HTR-8/SVneo (cell line): ENCODE results near the gene CD80.
"Not testable (repeated sequence)": the region's sequence is repeated elsewhere in the genome, so short reads cannot be mapped to it uniquely, and the experiment has no call there.

Source experiments
- DNase-seq: peaks from one replicate; pipeline ENCODE4 v3.0.0; 2011; ENCODE audit warnings: low spot score, mixed read lengths; ENCODE audit not compliant: insufficient read length
- FAIRE-seq: peaks from 2 replicates; lab custom pipeline; 2011; peaks lifted over from hg19 to GRCh38; lab: Jason Lieb, UNC

CD80 gene

GRCh38 chr3:119585208-119585607, 25.8 kb upstream of the CD80 start:
- no peak for FAIRE-seq
- no peak for DNase-seq

DNA sequence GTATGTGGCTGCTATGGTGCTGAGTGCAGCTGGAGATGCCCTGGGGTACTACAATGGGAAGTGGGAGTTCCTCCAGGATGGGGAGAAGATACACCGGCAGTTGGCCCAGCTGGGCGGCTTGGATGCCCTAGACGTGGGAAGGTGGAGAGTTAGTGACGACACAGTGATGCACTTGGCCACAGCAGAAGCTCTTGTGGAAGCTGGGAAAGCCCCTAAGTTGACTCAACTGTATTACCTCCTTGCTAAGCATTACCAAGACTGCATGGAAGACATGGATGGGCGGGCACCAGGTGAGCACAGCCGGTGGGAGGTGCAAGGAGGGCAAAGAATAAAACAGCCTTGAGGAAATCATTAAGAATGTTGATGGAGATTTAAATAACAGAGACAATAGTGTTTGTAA, 22.8 kb upstream of the CD80 start:
- FAIRE-seq (no peak), DNase-seq (no peak)

DNA sequence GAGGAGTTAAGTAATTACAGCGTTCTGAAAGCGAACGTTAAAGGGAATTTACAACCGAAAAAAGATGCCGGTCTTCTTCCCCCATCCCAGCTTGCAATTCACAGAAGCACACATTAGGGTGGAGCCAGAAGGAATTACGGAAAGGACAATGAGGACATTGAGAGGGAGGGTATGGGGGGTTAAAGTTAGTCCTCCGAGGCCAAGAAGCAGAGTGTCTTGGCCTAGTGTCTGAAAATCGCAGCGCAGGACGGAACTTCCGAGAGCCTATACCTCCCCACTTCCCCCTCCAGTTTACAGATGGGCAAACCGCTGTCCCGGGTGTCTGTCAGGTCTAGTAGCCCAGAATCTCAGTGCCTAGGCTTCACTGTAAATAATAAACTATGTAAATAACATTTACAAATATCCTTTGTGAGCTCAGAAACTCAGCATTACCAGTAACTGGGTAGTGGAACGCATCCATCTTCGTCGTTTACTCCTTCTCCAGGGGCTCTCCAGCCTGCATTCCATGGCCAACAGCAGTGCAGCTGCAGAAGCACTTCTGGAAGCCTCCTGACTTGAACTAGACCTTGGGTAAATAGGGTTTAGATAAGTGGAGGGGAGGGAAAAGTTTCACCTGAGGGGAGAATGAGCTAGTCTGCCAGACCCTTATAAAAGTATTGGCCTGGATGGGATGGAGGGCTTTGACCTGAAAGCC, 20.8 kb upstream of the CD80 start:
- no peak for DNase-seq
- FAIRE-seq: no peak

DNA sequence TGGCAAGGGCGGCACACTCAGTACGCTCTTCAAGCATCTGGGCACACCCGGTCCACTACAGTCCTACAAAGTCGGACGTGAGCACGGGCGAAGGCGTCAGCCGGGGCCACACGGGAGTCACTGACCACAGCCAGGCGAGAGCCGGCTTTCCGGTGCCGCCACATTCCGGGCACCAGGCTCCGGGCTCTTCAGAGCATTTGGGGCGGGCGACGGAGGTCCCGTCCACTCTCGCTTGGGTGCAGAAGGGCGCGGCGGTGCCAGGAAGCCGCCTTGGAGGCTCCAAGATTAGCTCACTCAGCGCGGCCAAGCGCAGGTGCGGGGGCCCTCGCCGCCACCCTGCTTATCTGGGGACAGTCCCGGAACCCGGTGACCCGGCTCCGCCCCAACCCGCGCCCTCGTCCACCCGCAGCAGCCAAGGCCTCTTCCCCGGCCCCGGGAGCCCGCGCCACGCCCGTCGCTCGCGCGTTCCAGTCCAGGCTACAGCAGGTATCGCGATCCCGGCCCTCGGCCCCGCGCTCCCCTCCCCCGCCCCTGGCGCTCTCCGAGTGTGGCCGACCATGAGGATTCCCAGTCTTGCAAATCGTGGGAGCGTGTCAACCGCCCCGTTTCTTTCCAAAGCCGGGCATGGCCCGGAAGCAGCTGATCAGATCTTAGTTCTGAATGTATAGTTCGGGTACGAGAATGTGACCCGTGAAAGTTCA, 20.1 kb upstream of the CD80 start, which contains the start of gene ADPRH:
TSS of gene ADPRH (plus strand) at position 127 of the 701 bp plus-strand sequence. CDS start 2,678 bp downstream, outside the sequence.
- peak; percentile 67 for FAIRE-seq
- DNase-seq: peak; percentile 61

DNA sequence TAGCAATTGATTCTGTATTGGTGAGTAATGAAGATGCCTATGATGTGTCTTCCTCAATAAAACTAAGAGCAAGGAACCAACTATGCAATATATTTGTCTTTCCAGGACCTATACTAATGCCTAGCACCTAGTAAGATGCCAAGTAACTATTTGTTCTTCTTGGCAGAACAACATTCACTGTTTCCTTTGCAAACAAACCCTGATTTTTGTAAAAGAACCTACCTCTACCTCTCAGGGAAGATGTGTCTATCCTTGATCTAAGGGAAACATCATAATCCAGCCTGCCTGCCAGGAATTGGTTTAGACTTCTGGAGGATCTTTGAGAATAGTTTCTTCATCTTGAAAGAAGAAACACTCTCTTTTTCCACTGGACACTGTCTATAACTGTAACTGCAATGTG, 16.1 kb upstream of the CD80 start:
- no peak for FAIRE-seq
- DNase-seq: no peak

- DNase-seq (no peak), FAIRE-seq (no peak)
Measured at GRCh38 chr3:119571688-119572087, 12.3 kb upstream of the CD80 start.

DNA sequence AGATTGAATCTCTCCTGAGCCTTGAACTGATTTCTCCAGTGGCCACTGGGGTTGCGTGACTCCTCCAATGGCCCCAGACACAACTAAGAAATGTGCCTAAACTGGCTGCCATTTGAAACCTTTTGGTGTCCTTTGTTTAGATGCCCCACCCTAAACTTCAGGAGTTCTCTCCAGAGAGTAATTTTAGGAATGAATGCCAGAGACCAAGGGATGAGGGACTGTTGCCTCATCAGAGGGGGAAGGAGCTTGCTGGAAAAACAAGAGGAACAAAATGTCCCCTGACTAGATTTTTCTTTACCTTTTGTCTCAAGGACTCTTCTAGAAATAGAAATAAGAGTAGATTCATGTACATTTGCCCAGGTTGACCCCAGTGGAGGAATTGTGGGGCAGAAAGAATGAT, 11.8 kb upstream of the CD80 start:
- FAIRE-seq: no peak
- no peak for DNase-seq

- DNase-seq (no peak), FAIRE-seq (no peak)
Measured at GRCh38 chr3:119570229-119570628, 10.8 kb upstream of the CD80 start.

DNA sequence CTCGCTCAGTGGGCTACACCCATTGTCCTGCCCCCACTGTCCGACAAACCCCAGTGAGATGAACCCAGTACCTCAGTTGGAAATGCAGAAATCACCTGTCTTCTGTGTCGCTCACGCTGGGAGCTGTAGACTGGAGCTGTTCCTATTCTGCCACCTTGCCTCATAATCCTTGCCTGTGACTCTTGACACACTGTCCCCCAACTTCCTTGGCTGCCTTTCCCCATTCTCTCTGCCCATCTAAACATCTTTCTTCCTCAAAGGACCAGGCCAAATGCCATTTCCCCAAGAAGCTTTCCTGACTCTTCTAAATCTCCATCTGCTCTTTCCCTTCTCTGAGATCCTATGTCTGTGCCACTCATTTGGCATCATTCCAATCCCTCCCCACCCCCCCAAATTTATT, 9.7 kb upstream of the CD80 start:
- FAIRE-seq: no peak
- no peak for DNase-seq

DNA sequence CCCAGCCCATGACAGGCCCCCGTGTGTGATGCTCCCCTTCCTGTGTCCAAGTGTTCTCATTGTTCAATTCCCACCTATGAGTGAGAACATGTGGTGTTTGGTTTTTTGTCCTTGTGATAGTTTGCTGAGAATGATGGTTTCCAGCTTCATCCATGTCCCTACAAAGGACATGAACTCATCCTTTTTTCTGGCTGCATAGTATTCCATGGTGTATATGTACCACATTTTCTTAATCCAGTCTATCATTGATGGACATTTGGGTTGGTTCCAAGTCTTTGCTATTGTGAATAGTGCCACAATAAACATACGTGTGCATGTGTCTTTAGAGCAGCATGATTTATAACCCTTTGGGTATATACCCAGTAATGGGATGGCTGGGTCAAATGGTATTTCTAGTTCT, 3.9 kb upstream of the CD80 start:
- not testable (repeated sequence) for DNase-seq, FAIRE-seq

DNA sequence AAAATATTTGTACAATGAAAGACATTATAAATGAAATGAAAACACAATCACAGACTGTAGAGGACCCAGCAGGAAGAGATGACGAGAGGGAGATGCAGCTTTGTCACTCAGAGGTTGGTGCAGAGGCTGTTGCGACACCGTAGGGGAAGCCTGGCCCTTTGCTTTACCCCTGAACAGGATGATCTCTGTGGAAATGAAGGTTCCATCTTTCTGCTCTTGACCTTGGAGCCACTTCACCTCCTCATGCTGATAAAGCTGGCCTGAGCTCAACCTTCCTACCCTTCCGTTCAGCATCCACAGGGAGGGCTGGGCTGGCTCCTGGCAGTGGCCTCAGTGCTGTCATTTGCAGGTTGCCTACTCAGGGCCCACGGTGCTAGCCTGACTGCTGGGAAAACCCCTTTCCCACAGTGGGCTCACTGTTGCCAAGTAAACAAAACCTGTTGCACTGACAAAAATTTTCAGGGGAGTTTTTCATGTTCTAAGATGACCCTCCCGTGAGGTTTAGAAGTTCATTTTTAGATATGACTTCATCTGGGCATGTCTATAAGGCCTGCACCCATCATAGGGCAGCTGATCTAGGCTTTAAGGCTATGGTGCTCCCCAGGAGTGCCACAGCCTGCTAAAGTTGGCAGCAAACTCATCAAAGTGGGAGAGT, 3.0 kb upstream of the CD80 start:
- no peak for FAIRE-seq
- no peak for DNase-seq

DNA sequence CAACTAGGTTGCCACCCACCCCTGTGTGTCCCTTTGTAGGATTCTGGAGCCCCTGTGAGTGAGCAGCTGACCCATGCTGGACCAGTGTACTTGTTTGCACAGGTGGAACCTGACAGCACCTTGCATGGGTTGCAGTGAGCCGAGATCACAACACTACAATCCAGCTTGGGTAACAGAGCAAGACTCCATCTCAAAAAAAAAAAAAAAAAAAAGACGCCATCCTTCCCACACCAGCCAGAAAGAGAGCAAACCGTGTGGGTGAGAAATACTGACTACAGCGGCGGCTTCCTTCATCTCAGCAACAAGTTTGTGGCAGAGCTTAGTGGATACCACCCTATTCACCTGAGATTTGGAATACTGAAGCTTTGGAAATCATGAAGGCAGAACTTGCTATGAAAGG, 746 bp upstream of the CD80 start:
- FAIRE-seq (no peak), DNase-seq (no peak)

DNA sequence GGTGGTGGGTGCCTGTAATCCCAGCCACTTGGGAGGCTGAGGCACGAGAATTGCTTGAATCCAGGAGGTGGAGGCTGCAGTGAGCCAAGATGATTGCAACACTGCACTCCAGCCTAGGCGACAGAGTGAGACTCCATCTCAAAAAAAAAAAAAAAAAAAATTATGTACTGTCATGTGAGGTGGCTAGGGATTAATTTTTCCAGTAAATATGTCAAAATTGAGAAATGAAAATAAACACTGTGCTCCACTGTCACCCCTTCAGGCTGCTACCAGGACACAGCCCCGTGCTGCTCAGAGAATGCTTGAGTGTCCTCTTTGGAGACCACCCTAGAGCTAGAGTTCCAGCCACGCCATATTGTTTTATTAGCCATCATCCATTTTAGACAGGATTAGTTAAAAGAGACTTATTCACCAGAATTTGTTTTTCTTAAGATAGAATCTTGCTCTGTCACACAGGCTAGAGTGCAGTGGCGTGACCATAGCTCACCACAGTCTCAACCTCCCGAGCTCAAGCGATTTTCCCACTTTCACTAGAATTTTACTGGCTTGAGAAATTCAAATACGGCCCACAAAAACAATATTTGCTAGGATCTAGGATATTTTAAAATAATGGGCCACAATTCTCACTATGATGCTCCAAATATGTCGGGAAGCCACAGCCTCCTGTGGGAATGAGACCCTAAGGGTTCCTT, 642 bp downstream of the CD80 start:
- no peak for DNase-seq
- FAIRE-seq: no peak

DNA sequence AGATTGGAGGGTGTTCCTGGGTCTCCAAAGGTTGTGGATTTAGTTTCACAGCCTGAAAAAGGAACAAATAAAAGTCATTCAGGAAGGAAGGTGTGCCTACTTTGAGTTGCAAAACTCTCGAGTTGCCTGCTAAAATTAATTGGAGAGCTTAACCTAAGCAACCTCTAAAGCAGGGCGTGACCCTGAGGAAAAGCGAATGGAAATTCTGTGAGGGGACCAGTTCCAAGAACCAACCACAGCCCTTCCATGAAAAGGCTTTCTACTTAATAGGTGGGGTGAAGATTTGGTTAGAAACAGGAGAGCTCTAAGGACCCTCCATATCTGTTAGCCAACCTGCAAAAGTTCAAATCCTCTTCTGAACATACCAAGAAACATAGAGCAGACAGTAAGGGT, 1.5 kb downstream of the CD80 start:
- no peak for FAIRE-seq

GRCh38 chr3:119557192-119557876, 2.1 kb downstream of the CD80 start:
- FAIRE-seq: no peak
- DNase-seq: no peak

More for the DNA sequence above, 1.5 kb downstream of the CD80 start:
- DNase-seq: no peak

DNA sequence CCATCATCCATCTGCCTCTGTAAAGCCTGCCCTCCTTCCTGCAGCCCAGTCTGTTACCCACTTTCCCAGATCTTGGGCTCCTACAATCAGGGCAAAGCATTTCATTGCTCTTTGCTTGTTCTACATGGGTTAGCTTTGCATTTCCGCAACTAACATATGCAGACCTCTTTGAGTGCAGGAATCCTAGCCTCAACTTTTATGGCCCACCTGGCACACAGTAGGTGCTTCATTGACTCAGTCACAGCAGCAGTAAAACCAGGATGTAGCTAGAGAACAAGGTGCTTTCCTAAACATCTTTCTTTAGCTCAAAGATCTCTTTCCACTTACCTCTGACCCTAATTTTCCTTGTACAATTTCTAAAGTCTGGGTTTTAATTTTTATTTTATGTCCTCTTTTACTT, 3.5 kb downstream of the CD80 start:
- DNase-seq (no peak), FAIRE-seq (no peak)

GRCh38 chr3:119555309-119555735, 4.1 kb downstream of the CD80 start:
- no peak for DNase-seq
- no peak for FAIRE-seq

DNA sequence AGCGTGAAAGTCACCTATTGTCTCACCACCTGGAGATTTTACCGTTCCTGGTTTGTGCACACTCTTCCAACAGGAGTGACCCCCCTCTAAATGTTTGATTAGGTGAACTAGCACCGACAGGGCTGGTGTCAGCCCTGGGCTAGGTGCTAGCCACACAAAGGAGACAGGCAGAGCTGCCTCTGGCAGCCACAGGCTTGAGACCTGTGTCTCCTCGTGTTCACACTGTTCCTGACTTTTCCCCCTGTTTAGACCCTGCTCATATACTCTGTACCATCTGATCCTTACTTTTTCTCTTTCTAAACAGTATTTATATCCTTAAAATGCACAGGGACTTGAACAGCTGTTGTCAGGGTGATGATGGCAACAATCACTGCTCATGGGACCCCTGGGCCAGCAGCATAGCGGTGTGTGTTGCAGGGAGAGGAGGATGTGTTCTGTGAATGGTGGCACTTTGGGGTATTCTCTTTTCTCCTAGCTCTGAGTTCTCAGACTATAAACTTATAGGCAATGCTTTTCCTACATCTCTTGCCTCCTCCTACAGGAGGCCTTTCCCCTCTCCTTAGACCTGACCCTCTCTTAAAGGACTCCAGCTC, 5.5 kb downstream of the CD80 start:
- no peak for FAIRE-seq
- DNase-seq: no peak

DNA sequence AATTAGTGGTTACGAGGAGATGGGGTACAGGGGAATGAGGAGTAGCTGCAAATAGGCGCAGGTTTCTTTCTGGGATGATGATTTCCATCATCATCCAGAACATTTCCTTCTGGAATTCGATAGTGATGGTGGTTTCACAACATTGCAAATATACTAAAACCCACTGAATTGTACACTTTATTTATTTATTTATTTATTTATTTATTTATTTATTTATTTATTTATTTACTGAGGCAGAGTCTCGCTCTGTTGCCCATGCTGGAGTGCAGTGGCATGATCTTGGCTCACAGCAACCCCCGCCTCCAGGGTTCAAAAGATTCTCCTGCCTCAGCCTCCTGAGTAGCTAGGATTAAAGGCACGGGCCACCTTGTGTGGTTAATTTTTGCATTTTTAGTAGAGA, 6.5 kb downstream of the CD80 start:
- not testable (repeated sequence) for DNase-seq, FAIRE-seq

- FAIRE-seq: no peak
- DNase-seq: no peak
Measured at GRCh38 chr3:119551598-119551997, 7.8 kb downstream of the CD80 start.
